PC-3 (cell line): ENCODE measurements around the gene THAP6. TPM values are rescaled to one million over a fixed set of nuclear protein-coding genes. Genes with fewer than 3 reads are reported as not detected.

ENCODE experiments used
- ATAC-seq: fragments of 200-7000 bp; cut with Tn5 transposase; 2 replicates; pipeline ENCODE4 v1.9.1; 2020; ENCODE audit warnings: mild to moderate bottlenecking, moderate library complexity
- BruUV-seq: library from RNA; stranded (reverse); fragments of 400-500 nt; replicated peaks from 2 replicates; lab custom pipeline; 2021; lab: Mats Ljungman, UMichigan
- CTCF ChIA-PET: fragments of 300-600 bp; sonication (Branson Sonifier 250); formaldehyde crosslinking; loops from one replicate; lab custom pipeline; 2022; ENCODE audit warnings: antibody characterized with exemption; lab: Charles Lee
- POLR2A ChIA-PET: fragments of 300-600 bp; sonication (Branson Sonifier 250); formaldehyde crosslinking; loops from one replicate; lab custom pipeline; 2022; ENCODE audit warnings: antibody characterized with exemption; ENCODE audit not compliant: unreplicated experiment; lab: Charles Lee
- DNase-seq: peaks from one replicate; pipeline ENCODE4 v3.0.0-alpha.2; 2015
- H2AFZ ChIP-seq: fragments of 300-600 bp; sonication (generic); 2 replicates; pipeline ENCODE4 v1.6.0; 2016; ENCODE audit warnings: antibody characterized with exemption, low read length
- H3F3A ChIP-seq: fragments of 300-600 bp; sonication (generic); one replicate; pipeline ENCODE4 v1.6.0; 2017; ENCODE audit warnings: antibody characterized with exemption, low read length, control low read depth, mild to moderate bottlenecking; ENCODE audit not compliant: unreplicated experiment
- H3K27ac ChIP-seq: fragments of 300-600 bp; sonication (generic); 2 replicates; pipeline ENCODE4 v1.5.1; 2016; ENCODE audit warnings: mild to moderate bottlenecking, low read length
- H3K27me3 ChIP-seq: fragments of 300-600 bp; sonication (generic); 2 replicates; pipeline ENCODE4 v1.6.1; 2016; ENCODE audit warnings: low read length, mixed read lengths
- H3K36me3 ChIP-seq: fragments of 300-600 bp; sonication (generic); 2 replicates; pipeline ENCODE4 v1.6.1; 2016; ENCODE audit warnings: low read depth, mixed run types, low read length, mixed read lengths
- H3K4me1 ChIP-seq: fragments of 300-600 bp; sonication (generic); 2 replicates; pipeline ENCODE4 v1.5.1; 2016; ENCODE audit warnings: low read length; ENCODE audit not compliant: insufficient read depth
- H3K4me2 ChIP-seq: fragments of 300-600 bp; sonication (generic); 2 replicates; pipeline ENCODE4 v1.6.0; 2016; ENCODE audit warnings: low read length
- H3K4me3 ChIP-seq: fragments of 300-600 bp; sonication (generic); 2 replicates; pipeline ENCODE4 v1.5.1; 2016; ENCODE audit warnings: mild to moderate bottlenecking, low read length, mixed read lengths
- H3K79me2 ChIP-seq: fragments of 300-600 bp; sonication (generic); 2 replicates; pipeline ENCODE4 v1.6.1; 2017; ENCODE audit warnings: low read length, mixed read lengths
- H3K9ac ChIP-seq: fragments of 300-600 bp; sonication (generic); 2 replicates; pipeline ENCODE4 v1.6.0; 2016; ENCODE audit warnings: mild to moderate bottlenecking, low read length
- H3K9me2 ChIP-seq: fragments of 300-600 bp; sonication (generic); replicated peaks from 2 replicates; pipeline ENCODE4 v1.6.1; 2016; ENCODE audit warnings: mixed run types, low read length, mixed read lengths
- H3K9me3 ChIP-seq: fragments of 300-600 bp; sonication (generic); 2 replicates; pipeline ENCODE4 v1.6.1; 2016; ENCODE audit warnings: low read length, mixed read lengths
- H4K20me1 ChIP-seq: fragments of 300-600 bp; sonication (generic); 2 replicates; pipeline ENCODE4 v1.6.1; 2016; ENCODE audit warnings: low read length, mixed read lengths
- EZH2 ChIP-seq: fragments of 300-600 bp; sonication (generic); IDR thresholded peaks from one replicate; pipeline ENCODE4 v1.6.1; 2017; ENCODE audit warnings: antibody characterized with exemption, mild to moderate bottlenecking, low read length; ENCODE audit not compliant: unreplicated experiment
- EZH2phosphoT487 ChIP-seq: fragments of 300-600 bp; sonication (generic); IDR thresholded peaks from 2 replicates; pipeline ENCODE4 v1.6.1; 2018; ENCODE audit warnings: mild to moderate bottlenecking, antibody characterized with exemption, low read length, borderline replicate concordance
- intact Hi-C: fragments of 100-400 bp; cut with micrococcal nuclease; formaldehyde crosslinking; loops from 2 replicates; pipeline ENCODE4 v1.9.0; 2023
- total RNA-seq: library from RNA; depleted of rRNA; stranded (reverse); fragments of >200 nt; gene quantifications from 2 replicates; pipeline ENCODE4 v1.2.3, GENCODE V29; 2014
- TF ChIP-seq, protein P1 (sequence below): fragments of 300-600 bp; sonication (generic); conservative IDR thresholded peaks from 2 replicates; pipeline ENCODE4 v1.5.1; 2017; ENCODE audit warnings: antibody characterized with exemption, low read depth, mild to moderate bottlenecking, low read length

The THAP6 gene
- total RNA-seq, 1 experiment from 2014 or later: 8.7 TPM

DNA sequence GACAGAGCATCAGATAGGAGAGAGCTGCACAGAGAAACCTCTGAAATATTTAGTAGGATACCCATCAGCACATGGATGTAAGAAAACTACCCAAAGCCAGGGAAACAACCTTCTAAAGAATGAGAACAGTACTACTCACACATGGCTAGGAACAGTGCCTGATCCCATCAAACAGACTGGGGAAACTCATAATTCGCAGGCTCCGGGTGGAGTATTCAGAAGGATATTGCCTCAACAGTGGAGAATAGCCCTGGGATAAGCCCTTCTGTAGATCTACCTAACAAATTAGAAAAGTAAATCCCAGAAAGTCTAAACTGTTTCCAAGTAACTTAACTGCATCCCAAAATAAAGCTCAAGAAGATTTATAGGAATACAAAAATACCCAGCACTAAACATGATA is 17.9 kb upstream of the THAP6 start:
- Histone ChIP-seq H3F3A (no peaks in the 10 kb centered on the region), H3K9ac (no peak overlapping the region), H3K4me2 (no peak overlapping the region), H3K4me3 (no peak overlapping the region), H3K79me2 (peaks cover 48% of the 10 kb centered on the region), H2AFZ (no peak overlapping the region), H3K4me1 (peaks cover 8% of the 10 kb centered on the region; the same call in 1 of the 2 replicates), H3K27me3 (no peaks in the 10 kb centered on the region), H3K9me2 (no peaks in the 10 kb centered on the region), H3K36me3 (peaks cover 37% of the 10 kb centered on the region), H3K27ac (no peak overlapping the region), H3K9me3 (no peaks in the 10 kb centered on the region), H4K20me1 (no peaks in the 10 kb centered on the region)
- DNase-seq: no peak
- BruUV-seq: no TSS peak
- ChIA-PET POLR2A (no interaction called here), CTCF (no interaction called here)
- intact Hi-C loops: no loop called here
- TF ChIP-seq, protein P1, sequence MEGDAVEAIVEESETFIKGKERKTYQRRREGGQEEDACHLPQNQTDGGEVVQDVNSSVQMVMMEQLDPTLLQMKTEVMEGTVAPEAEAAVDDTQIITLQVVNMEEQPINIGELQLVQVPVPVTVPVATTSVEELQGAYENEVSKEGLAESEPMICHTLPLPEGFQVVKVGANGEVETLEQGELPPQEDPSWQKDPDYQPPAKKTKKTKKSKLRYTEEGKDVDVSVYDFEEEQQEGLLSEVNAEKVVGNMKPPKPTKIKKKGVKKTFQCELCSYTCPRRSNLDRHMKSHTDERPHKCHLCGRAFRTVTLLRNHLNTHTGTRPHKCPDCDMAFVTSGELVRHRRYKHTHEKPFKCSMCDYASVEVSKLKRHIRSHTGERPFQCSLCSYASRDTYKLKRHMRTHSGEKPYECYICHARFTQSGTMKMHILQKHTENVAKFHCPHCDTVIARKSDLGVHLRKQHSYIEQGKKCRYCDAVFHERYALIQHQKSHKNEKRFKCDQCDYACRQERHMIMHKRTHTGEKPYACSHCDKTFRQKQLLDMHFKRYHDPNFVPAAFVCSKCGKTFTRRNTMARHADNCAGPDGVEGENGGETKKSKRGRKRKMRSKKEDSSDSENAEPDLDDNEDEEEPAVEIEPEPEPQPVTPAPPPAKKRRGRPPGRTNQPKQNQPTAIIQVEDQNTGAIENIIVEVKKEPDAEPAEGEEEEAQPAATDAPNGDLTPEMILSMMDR: no peak
- TF ChIP-seq EZH2 (no peak), EZH2phosphoT487 (no peak)
- no peak for ATAC-seq

DNA sequence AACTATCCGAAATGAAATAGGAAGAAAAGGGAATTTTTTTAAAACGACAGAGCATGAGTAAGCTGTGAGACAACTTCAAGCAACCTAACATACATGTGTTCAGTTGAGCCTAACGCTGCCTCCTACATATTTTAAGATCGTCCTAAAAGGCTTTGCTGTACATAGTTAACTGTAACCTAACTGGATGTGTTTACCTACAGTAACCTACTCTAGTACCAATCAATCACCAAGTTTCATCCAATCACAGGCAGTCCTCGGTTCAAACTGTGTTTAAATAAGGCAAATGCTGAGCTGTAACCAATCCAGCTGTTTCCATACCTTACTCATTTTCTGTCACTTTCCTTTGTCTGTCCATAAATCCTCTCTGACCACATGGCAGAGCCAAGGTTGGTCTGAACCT is 17.1 kb upstream of the THAP6 start:
- Histone ChIP-seq H4K20me1 (no peaks in the 10 kb centered on the region), H3K79me2 (peaks cover 48% of the 10 kb centered on the region), H3K9me2 (no peaks in the 10 kb centered on the region), H3K4me2 (no peak overlapping the region), H2AFZ (no peak overlapping the region), H3K27me3 (no peaks in the 10 kb centered on the region), H3K9ac (no peak overlapping the region), H3K4me1 (peaks cover 8% of the 10 kb centered on the region; the same call in 1 of the 2 replicates), H3K36me3 (peaks cover 37% of the 10 kb centered on the region), H3K4me3 (no peak overlapping the region), H3K27ac (no peak overlapping the region), H3K9me3 (no peaks in the 10 kb centered on the region), H3F3A (no peaks in the 10 kb centered on the region)
- no TSS peak for BruUV-seq
- TF ChIP-seq EZH2 (no peak), EZH2phosphoT487 (no peak)
- TF ChIP-seq, protein P1: no peak
- intact Hi-C loops: no loop called here
- POLR2A ChIA-PET: no interaction called here
- DNase-seq (peak; percentile 14), ATAC-seq (peak; percentile 46)
- CTCF ChIA-PET: no interaction called here

DNA sequence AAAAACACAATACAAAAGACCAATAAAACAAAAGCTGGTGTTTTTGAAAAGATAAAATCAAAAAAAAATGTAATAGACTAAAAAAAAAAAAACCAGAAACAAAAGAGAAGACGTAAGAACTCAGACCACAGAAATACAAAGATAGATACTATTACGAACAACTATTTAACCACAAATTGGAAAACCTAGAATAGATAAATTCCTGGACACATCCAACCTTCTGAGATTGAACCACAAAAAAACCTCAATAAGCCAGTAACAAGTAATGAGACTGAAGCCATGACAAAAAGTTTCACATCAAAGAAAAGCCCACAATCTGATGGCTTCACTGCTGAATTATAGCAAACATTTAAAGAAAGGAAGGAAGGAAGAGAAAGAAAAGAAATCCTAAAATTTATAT is 16.2 kb upstream of the THAP6 start:
- Histone ChIP-seq H3K27ac (no peak overlapping the region), H3K4me3 (no peak overlapping the region), H2AFZ (no peak overlapping the region), H3K9me2 (no peaks in the 10 kb centered on the region), H3K79me2 (peaks cover 48% of the 10 kb centered on the region), H3K9me3 (no peaks in the 10 kb centered on the region), H3K27me3 (no peaks in the 10 kb centered on the region), H4K20me1 (no peaks in the 10 kb centered on the region), H3K4me1 (peaks cover 8% of the 10 kb centered on the region; the same call in 1 of the 2 replicates), H3K36me3 (peaks cover 37% of the 10 kb centered on the region), H3K9ac (no peak overlapping the region), H3F3A (no peaks in the 10 kb centered on the region), H3K4me2 (no peak overlapping the region)
- CTCF ChIA-PET: interaction anchor here (0.6 kb wide), 1 partner anchor 380 kb away, joined by 6 read pairs; no protein-coding TSS in a partner anchor
- no peak for TF ChIP-seq EZH2
- TF ChIP-seq, protein P1: no peak
- TF ChIP-seq EZH2phosphoT487: no peak
- intact Hi-C loops: no loop called here
- BruUV-seq: no TSS peak
- POLR2A ChIA-PET: no interaction called here
- DNase-seq (no peak), ATAC-seq (no peak)
